Heart left ventricle (tissue), 16 donors: ENCODE data around the gene RNGTT. TPM values are rescaled to one million over a fixed set of nuclear protein-coding genes. Genes with fewer than 3 reads are reported as not detected.

Experiments used
- ATAC-seq, 4 donors: fragments of 200-7000 bp; cut with Tn5 transposase; one replicate each; pipeline ENCODE4 v1.9.1; 2020 to 2022; ENCODE audit warnings: moderate library complexity in 4 of 4, mild to moderate bottlenecking in 3 of 4, moderate number of reproducible peaks in 1 of 4
- DNase-seq, 5 donors: peaks; one replicate each; pipeline ENCODE4 v3.0.0-alpha.2; 2020
- H3K27ac ChIP-seq, 12 donors: fragments of 200-600 bp; sonication (generic) in 4 of 12; one replicate each; pipeline versions ENCODE4 v1.5.0 to v1.8.0; 2016 to 2022; ENCODE audit warnings: mild to moderate bottlenecking in 2 of 12
- H3K27me3 ChIP-seq, 9 donors: fragments of 200-600 bp; sonication (generic) in 2 of 9; one replicate each; pipeline versions ENCODE4 v1.5.1 to v1.8.0; 2016 to 2022; ENCODE audit warnings: mild to moderate bottlenecking in 3 of 9
- H3K36me3 ChIP-seq, 9 donors: fragments of 200-600 bp; sonication (generic) in 2 of 9; one replicate each; pipeline versions ENCODE4 v1.5.0 to v1.8.0; 2018 to 2022; ENCODE audit warnings: mild to moderate bottlenecking in 2 of 9
- H3K4me1 ChIP-seq, 12 donors: fragments of 200-600 bp; sonication (generic) in 4 of 12; one replicate each; pipeline versions ENCODE4 v1.5.0 to v1.8.0; 2016 to 2022; ENCODE audit warnings: mild to moderate bottlenecking in 3 of 12
- H3K4me3 ChIP-seq, 12 donors: fragments of 200-600 bp; sonication (generic) in 4 of 12; one replicate each; pipeline versions ENCODE4 v1.5.0 to v1.8.0; 2017 to 2022; ENCODE audit warnings: mild to moderate bottlenecking in 9 of 12, moderate library complexity in 4 of 12
- H3K9me3 ChIP-seq, 12 donors: fragments of 200-600 bp; sonication (generic) in 4 of 12; one replicate each; pipeline versions ENCODE4 v1.5.0 to v1.8.0; 2016 to 2022; ENCODE audit warnings: mild to moderate bottlenecking in 1 of 12
- POLR2A ChIP-seq, 2 donors: fragments of 450-650 bp; IDR thresholded peaks; one replicate each; pipeline ENCODE4 v1.6.1; 2017; ENCODE audit warnings: antibody characterized with exemption in 2 of 2, mild to moderate bottlenecking in 2 of 2, moderate library complexity in 2 of 2
- WGBS, 4 donors: extraction: QIAGEN DNeasy Blood & Tissue Kit in 2 of 4; methylation state at CpG; one replicate each; pipeline versions ENCODE4 v1.1.5 to v1.1.7; 2013 to 2018; 5-methylcytosine and 5-hydroxymethylcytosine counted together
- intact Hi-C, 10 donors: fragments of 100-400 bp; cut with DNase I; formaldehyde crosslinking; loops; one replicate each; pipeline versions ENCODE4 v1.11.1 to v1.14.2; 2022
- polyA plus RNA-seq, 2 donors: library from polyadenylated mRNA; stranded (reverse); fragments of 200-250 nt; gene quantifications; one replicate each; pipeline ENCODE4 v1.2.3, GENCODE V29; 2013
- total RNA-seq, 9 donors: library from RNA; depleted of rRNA in 2 of 9; stranded (reverse); fragments of >200 nt in 2 of 9; fragmentation: NEBNext Ultra II Directional in 3 of 9; extraction: Animal tissue kit (Norgen Biotek cat#: 25700) in 3 of 9; gene quantifications; one replicate each; pipeline versions ENCODE4 v1.1.0 to v1.2.4, GENCODE V29; 2016 to 2023
- TF ChIP-seq, protein P1 (sequence below), 12 donors: fragments of 200-600 bp; sonication (generic) in 4 of 12; IDR thresholded peaks; one replicate each; pipeline versions ENCODE4 v1.5.0 to v1.8.0; 2018 to 2022; ENCODE audit warnings: antibody characterized with exemption in 12 of 12, mild to moderate bottlenecking in 5 of 12
- donor health status: ischemic (EF 13 %, LVEDD 7.1; RV severe dilation, severe dysfunction).
- donor health status: healthy with polysubstance abuse.
- donor health status: DM: no; HTN: yes; CAD: no.
- donor health status: DM: no; HTN: no; CAD: no.
- donor health status: ischemic (EF 25% LVEDD 6.9; RV normal size, moderate dysfunction).
- donor health status: ischemic (EF 25% LVEDD 5.7; RV mildly dilated, moderate dysfunction).
- donor health status: healthy.
- donor health status: DM: yes; HTN: yes; CAD: no.
- donor health status: ischemic (EF 35%, LVEDD 5.7; RV mildly dilated, moderate dysfunction).
- donor health status: nonischemic (EF 11% LVEDD 7.7; RV severe dilation, severe dysfunction).
- donor health status: DM: yes; HTN: yes; CAD: no.
- donor health status: PGD.
- donor health status: ischemic (EF 29% LVEDD 5.4; RV normal size, mild dysfunction).
- donor health status: nonischemic (EF 23%, LVEDD 6.1; RV moderate dilation, normal function).

The RNGTT gene
- total and polyA plus RNA-seq, 11 donors, result 2.6 to 11.6 (median 9.1) TPM

DNA sequence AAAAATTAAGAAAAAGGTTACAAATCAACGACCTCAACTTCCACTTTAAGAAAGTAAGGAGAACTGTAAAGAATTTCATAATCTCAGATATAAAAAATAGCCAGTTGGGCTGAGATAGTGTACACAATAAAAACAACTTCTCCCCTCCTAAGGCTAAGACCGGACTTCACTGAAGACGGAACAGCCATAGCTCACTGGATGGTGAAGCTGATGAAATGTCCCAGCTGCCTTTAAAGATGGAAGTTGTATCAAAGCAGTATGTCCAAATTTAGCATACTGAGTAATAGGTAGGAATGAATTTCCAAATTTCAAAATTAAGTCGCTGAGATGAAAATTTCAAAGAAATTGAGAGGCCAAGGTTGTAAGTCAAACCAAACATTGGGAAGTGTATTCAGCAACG, 153.3 kb downstream of the RNGTT start:
- WGBS, 4 donors, result 85 to 89% (median 88%) methylated on average over 5 of the region's 5 CpGs
- ATAC-seq, result no peak
- TF ChIP-seq POLR2A (IDR thresholded peaks at IDR 0.05), result no peak

GRCh38 chr6:88808381-88808780, 155.0 kb downstream of the RNGTT start:
- Histone ChIP-seq H3K4me3 (no peak overlapping the region), H3K27me3 (no peaks in the 10 kb centered on the region), H3K36me3 (peaks cover 0 to 7% (median 0%) of the 10 kb centered on the region in 9 donors), H3K4me1 (no peaks in the 10 kb centered on the region), H3K9me3 (peaks cover 0 to 16% (median 0%) of the 10 kb centered on the region in 12 donors), H3K27ac (no peak overlapping the region)
- TF ChIP-seq, protein P1, sequence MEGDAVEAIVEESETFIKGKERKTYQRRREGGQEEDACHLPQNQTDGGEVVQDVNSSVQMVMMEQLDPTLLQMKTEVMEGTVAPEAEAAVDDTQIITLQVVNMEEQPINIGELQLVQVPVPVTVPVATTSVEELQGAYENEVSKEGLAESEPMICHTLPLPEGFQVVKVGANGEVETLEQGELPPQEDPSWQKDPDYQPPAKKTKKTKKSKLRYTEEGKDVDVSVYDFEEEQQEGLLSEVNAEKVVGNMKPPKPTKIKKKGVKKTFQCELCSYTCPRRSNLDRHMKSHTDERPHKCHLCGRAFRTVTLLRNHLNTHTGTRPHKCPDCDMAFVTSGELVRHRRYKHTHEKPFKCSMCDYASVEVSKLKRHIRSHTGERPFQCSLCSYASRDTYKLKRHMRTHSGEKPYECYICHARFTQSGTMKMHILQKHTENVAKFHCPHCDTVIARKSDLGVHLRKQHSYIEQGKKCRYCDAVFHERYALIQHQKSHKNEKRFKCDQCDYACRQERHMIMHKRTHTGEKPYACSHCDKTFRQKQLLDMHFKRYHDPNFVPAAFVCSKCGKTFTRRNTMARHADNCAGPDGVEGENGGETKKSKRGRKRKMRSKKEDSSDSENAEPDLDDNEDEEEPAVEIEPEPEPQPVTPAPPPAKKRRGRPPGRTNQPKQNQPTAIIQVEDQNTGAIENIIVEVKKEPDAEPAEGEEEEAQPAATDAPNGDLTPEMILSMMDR (IDR thresholded peaks at IDR 0.05), result no peak
- TF ChIP-seq POLR2A (IDR thresholded peaks at IDR 0.05), result no peak
- no peak for DNase-seq
- intact Hi-C loops, result no loop called here
- ATAC-seq, result no peak

More for the DNA sequence above, 153.3 kb downstream of the RNGTT start:
- no peak overlapping the region for H3K27ac ChIP-seq
- H3K36me3 ChIP-seq, result peaks cover 0 to 7% (median 0%) of the 10 kb centered on the region in 9 donors
- DNase-seq, result no peak
- H3K4me1 ChIP-seq, result peaks cover 0 to 7% (median 0%) of the 10 kb centered on the region in 12 donors
- intact Hi-C loops, result no loop called here
- no peak overlapping the region for H3K4me3 ChIP-seq
- H3K27me3 ChIP-seq, result no peaks in the 10 kb centered on the region
- H3K9me3 ChIP-seq, result peaks cover 0 to 16% (median 0%) of the 10 kb centered on the region in 12 donors

DNA sequence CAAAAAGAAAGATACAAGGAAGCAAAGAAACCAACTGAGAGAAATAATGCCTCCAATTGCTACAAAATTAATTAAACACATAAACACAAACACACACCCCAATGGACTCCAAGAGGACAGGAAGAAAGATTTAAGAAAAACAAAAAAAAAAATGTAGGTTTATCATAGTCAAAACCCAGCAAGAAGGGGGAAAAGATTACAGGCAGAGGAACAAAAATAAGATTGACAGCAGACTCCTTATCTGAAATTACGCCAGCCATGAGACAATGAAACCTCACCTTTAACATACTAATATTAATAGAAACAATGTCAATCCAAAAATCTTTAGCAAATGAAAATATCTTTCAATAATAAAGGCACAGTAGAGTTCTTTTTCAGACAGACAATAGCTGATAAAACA, 155.8 kb downstream of the RNGTT start:
- Histone ChIP-seq H3K36me3 (peaks cover 0 to 7% (median 0%) of the 10 kb centered on the region in 9 donors), H3K27me3 (no peaks in the 10 kb centered on the region), H3K4me1 (no peaks in the 10 kb centered on the region), H3K9me3 (peaks cover 0 to 16% (median 0%) of the 10 kb centered on the region in 12 donors), H3K4me3 (no peak overlapping the region), H3K27ac (no peak overlapping the region)
- ATAC-seq, result no peak
- no peak for TF ChIP-seq POLR2A (IDR thresholded peaks at IDR 0.05)
- TF ChIP-seq, protein P1 (IDR thresholded peaks at IDR 0.05), result no peak
- WGBS, 4 donors, result 81 to 93% (median 93%) methylated on average over 1 of the region's 1 CpG
- intact Hi-C loops, result no loop called here
- no peak for DNase-seq

DNA sequence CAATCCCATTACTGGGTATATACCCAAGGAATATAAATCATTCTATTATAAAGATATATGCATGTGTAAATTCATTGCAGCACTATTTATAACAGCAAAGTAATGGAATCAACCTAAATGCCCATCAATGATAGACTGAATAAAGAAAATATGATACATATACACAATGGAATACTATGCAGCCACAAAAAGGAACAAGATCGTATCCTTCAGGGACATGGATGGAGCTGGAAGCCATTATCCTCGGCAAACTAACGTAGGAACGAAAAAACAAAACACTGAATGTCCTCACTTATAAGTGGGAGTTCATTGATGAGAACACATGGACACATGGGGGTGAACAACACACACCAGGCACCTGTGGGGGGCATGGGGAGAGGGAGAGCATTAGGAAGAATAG, 156.7 kb downstream of the RNGTT start:
- Histone ChIP-seq H3K4me3 (no peak overlapping the region), H3K4me1 (no peaks in the 10 kb centered on the region), H3K27me3 (no peaks in the 10 kb centered on the region), H3K9me3 (peaks cover 0 to 16% (median 0%) of the 10 kb centered on the region in 12 donors), H3K36me3 (peaks cover 0 to 7% (median 0%) of the 10 kb centered on the region in 9 donors), H3K27ac (no peak overlapping the region)
- intact Hi-C loops, result no loop called here
- DNase-seq, result no peak
- 97 to 98% (median 97%) methylated on average over 4 of the region's 4 CpGs for WGBS, 4 donors
- no peak for TF ChIP-seq POLR2A (IDR thresholded peaks at IDR 0.05)
- TF ChIP-seq, protein P1 (IDR thresholded peaks at IDR 0.05), result no peak
- ATAC-seq, result no peak

DNA sequence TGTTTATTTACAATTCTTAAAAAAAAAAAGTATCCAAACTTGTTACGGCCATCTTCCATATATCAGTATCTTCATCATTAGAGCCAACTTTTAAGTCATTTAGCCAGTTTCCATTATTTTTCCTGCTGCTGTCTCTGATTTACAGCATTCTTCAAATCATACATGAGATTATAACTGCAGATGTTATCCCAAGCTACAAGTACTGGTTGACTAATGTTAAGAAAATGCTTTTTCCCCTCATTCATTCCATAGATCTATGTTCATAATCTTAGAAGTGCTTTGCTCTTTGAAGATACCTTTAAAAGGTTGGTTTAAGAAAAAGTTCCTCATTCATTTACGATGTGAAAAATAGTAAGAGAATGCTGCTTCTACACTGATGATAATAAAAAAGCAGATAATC, 158.7 kb downstream of the RNGTT start:
- peaks cover 0 to 16% (median 0%) of the 10 kb centered on the region in 12 donors for H3K9me3 ChIP-seq
- H3K36me3 ChIP-seq, result peaks cover 0 to 11% (median 0%) of the 10 kb centered on the region in 9 donors
- intact Hi-C loops, result no loop called here
- TF ChIP-seq POLR2A (IDR thresholded peaks at IDR 0.05), result no peak
- TF ChIP-seq, protein P1 (IDR thresholded peaks at IDR 0.05), result no peak
- DNase-seq, result no peak
- H3K4me1 ChIP-seq, result no peaks in the 10 kb centered on the region
- H3K4me3 ChIP-seq, result no peak overlapping the region
- no peaks in the 10 kb centered on the region for H3K27me3 ChIP-seq
- H3K27ac ChIP-seq, result no peak overlapping the region
- 97 to 99% (median 98%) methylated on average over 2 of the region's 2 CpGs for WGBS, 4 donors
- no peak for ATAC-seq
